Omental fat pad (tissue), 4 donors: ENCODE results near the gene NCAPD3. TPM values are rescaled to one million over a fixed set of nuclear protein-coding genes. Genes with fewer than 3 reads are reported as not detected.

Experiments
- ATAC-seq: fragments of 150-250 bp; one replicate; pipeline ENCODE4 v1.9.1; 2016; ENCODE audit warnings: mild to moderate bottlenecking, moderate library complexity; ENCODE audit not compliant: low FRiP score
- DNase-seq: peaks from one replicate; pipeline ENCODE4 v3.0.0-alpha.2; 2019; ENCODE audit warnings: low spot score
- CTCF ChIP-seq, 3 donors: fragments of 450-650 bp; IDR thresholded peaks; one replicate each; pipeline ENCODE4 v1.5.1; 2016 to 2017; ENCODE audit warnings: antibody characterized with exemption in 3 of 3, mild to moderate bottlenecking in 3 of 3, moderate library complexity in 2 of 3
- total RNA-seq, 4 donors: library from RNA; depleted of rRNA; stranded (reverse); fragments of >200 nt; gene quantifications; one replicate each; pipeline ENCODE4 v1.1.0, GENCODE V29; 2016

Gene NCAPD3
- total RNA-seq, 4 donors from 2014 or later = 10.4 to 14.3 (median 11.2) TPM

- no peak for ATAC-seq
- no peak for DNase-seq
- TF ChIP-seq CTCF (IDR thresholded peaks at IDR 0.05) = no peak
Observed at GRCh38 chr11:134235399-134235798, 11.6 kb upstream of the NCAPD3 start.

GRCh38 chr11:134233729-134234179 is 10.0 kb upstream of the NCAPD3 start:
- no peak for TF ChIP-seq CTCF (IDR thresholded peaks at IDR 0.05)
- no peak for ATAC-seq
- no peak for DNase-seq

GRCh38 chr11:134231958-134232659 is 8.3 kb upstream of the NCAPD3 start:
- DNase-seq (no peak), ATAC-seq (no peak)
- TF ChIP-seq CTCF (IDR thresholded peaks at IDR 0.05) = no peak

GRCh38 chr11:134230339-134230738 is 6.6 kb upstream of the NCAPD3 start:
- DNase-seq (no peak), ATAC-seq (no peak)
- no peak for TF ChIP-seq CTCF (IDR thresholded peaks at IDR 0.05)

GRCh38 chr11:134229126-134229790 is 5.5 kb upstream of the NCAPD3 start:
- no peak for DNase-seq
- no peak for ATAC-seq
- TF ChIP-seq CTCF (IDR thresholded peaks at IDR 0.05) = no peak

GRCh38 chr11:134228625-134229024 is 4.9 kb upstream of the NCAPD3 start:
- TF ChIP-seq CTCF (IDR thresholded peaks at IDR 0.05) = no peak
- no peak for ATAC-seq
- DNase-seq = no peak
